SU-DHL-6 (cell line): ENCODE data around the gene RSPH1.

Source experiments
- CTCF ChIP-seq: fragments of 200-600 bp; sonication (generic); IDR thresholded peaks from one replicate; pipeline ENCODE4 v1.5.1; 2017; ENCODE audit warnings: antibody characterized with exemption, mild to moderate bottlenecking, low read length, moderate library complexity; ENCODE audit not compliant: insufficient read depth, poor library complexity, severe bottlenecking
- EZH2phosphoT487 ChIP-seq: fragments of 200-600 bp; sonication (generic), shearing (Covaris generic); conservative IDR thresholded peaks from 2 replicates; pipeline ENCODE4 v1.6.1; 2018; ENCODE audit warnings: mild to moderate bottlenecking, antibody characterized with exemption, low read length, moderate library complexity, mixed read lengths

GRCh38 chr21:42440187-42440792, 55.7 kb downstream of the RSPH1 start:
- no peak for TF ChIP-seq CTCF
- no peak for TF ChIP-seq EZH2phosphoT487
